Cerebellar nuclear complex (tissue), 1 donor: ENCODE data around the gene ABI2.
"Not testable (repeated sequence)": the region's sequence is repeated elsewhere in the genome, so short reads cannot be mapped to it uniquely, and the experiment has no call there.

Source experiments
- DNase-seq, 2 experiments: peaks; one replicate each; lab custom pipeline; 2025; lab: John Stamatoyannopoulos, UW

The ABI2 gene

DNA sequence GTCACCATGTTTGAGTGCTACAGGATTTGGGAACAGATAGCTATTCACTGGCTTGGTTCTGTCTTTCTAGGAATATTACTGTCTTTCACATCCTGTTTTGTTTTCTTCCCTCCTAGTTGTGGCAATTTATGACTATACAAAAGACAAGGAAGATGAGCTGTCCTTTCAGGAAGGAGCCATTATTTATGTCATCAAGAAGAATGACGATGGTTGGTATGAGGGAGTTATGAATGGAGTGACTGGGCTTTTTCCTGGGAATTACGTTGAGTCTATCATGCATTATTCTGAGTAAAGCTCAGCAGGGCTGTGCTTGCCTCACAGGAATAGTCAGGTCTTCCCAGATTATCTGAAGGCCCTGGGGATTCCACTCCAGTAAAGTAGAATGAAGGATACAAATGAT, 98.9 kb downstream of the ABI2 start:
- no peak for DNase-seq

DNA sequence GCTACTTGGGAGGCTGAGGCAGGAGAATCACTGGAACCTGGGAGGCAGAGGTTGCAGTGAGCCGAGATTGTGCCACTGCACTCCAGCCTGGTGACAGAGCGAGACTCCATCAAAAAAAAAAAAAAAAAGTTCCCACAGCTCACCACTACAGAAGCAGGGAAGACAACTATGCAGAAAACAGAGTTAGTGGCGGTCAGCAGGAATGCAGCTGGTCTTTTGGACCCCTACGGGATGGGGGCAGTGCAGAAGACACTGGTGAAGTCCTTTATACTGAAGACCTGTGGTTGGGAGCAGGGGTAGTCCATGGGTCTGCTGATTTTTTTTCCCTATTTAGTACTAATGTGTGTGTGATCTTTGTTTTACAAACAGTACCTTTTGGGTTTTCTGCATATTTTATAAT, 101.4 kb downstream of the ABI2 start:
- not testable (repeated sequence) for DNase-seq

DNA sequence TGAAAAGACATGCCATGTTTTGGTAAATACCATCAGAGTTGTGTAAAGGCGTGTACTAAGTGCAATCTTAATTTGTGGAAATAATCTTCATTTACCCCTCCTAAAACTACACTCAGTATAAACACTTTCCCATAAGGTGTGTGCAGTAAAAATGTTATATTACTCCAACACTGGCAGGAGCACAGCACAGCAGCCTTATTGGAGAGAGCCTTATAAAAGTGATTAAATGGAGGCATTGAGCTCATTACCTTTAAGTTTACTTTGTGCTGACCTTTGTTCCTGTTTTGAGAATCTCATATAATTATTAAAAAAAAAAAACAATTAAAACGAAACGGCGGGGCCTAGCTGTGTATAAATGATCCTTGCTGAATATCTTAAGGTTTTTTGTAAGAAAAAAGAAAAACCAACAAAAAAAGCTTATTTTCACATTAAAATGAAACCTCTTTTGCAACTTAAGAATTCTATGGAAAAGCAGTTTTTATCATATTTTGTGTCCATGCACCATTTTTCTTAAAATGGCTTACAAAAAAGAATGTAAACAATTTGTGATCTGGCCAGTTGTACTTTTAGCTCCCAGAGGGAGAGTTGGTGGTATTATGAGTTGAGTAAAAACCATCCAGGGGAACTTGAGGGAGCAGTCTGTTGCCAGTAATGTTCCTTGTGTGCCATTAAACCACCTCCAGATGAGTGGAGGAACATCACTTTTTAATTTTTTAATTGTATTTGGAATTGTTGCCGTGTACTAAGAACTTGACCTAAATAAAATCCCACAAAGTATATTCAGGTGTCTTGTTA, 103.4 kb downstream of the ABI2 start:
- no peak for DNase-seq

DNA sequence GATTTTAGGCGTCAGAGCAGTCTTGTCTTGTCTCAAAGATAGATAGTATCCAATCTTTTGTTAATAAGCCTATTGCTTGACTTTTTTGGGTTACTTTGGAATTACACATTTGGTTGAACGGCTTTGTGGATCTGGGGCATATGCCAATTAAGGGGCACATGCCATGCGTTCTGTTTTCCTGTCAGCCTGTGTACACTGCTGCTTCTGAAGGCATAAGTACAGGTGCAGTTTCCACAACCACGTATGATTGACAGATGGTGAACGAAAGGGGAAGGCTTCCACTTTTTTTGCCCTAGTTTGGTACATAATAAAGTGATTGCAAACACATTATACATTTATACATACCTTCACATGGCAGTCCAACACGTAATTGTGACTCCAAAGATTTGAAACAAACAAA, 104.6 kb downstream of the ABI2 start:
- DNase-seq: no peak

DNA sequence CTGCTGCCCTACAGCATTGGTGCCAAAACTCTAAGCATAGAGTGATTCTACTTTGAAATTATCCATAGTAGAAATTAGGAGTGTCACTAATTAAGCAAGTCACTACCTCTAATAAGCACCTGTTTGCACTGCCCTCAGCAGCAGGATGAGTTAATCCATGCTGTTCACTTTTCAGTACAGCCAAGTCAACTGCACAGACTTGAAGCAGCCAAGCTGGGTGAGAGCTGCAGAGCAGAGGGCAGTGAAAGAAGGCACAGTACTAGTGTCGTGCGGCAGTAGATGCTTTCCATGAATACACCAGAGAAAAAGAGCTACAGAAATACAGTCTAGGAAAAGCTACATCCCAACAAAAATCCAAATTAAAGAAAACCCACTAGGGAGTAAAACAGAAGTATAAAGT, 108.3 kb downstream of the ABI2 start:
- no peak for DNase-seq

DNA sequence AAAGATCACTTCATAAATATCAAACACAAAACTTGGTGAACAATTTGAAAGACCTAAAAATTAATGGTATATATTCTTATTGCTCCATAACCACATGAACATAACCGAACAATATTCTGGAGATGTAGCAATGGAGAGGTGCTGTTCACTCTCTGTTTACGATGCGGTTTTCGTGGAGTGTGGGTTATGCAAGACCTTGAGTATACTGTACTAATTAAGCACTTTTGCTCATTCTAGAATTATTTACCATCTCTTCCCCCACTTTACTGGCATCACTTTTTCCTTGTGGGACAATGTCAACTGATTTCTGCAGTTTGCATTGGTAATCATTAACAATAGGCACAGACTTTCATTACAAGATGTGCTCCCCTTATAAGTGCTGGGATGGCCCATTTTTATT, 109.3 kb downstream of the ABI2 start:
- no peak for DNase-seq

DNA sequence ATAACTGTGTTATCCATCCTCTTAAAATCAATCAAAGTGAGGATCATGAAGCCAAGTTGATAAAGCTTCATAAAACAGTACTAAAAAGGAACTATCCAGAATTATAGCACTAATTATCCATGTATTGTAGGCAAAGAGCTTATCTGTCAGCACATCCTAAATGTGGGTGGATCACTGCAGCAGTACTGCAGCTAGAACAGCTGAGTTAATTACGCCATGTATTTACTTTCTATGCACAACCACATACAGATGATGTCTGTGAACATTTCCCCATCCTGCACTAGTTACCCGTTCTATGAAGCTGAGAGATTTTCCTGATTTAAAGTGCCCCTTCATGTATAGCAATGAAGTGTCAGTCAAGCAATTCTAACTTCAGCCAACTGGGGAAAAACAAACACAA, 110.3 kb downstream of the ABI2 start:
- no peak for DNase-seq

DNA sequence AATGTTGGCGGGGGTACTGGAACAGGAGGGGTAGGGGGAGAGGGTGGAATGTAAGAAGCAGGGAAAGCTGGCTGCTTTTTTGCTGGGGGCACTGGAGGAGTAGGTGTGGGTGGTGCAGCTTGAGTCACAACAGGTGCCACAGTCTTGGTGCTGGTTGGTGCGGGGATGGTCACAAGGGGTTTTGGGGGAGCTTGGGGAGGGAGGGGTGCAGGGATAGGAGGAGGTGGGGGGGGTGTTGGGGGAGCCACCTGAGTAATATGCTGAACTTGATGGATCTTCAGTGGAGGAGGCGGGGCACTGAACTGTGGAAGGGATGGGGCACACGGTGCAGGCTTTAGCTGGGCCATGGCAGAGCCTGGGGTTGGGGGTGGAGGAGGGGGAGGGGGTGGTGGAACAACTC, 112.5 kb downstream of the ABI2 start:
- DNase-seq: no peak

DNA sequence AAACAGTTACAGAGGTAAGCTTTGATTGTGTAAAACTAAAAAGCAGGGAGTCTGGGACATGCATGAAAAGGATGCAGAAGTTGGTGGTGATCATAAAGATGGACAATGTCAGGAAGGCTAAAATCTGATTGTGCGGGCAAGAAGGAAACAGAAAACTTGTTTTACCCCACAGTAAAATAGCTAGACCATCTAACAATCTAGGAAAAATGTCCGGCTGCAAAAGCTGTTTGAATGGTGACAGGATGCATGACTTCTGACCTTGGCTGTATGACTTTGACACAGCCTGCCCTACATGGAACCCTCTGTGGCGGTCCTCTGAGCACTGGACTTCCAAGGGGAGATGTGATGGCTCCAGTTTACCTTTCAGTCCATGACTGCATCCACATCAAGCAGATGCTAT, 113.3 kb downstream of the ABI2 start:
- DNase-seq: no peak

DNA sequence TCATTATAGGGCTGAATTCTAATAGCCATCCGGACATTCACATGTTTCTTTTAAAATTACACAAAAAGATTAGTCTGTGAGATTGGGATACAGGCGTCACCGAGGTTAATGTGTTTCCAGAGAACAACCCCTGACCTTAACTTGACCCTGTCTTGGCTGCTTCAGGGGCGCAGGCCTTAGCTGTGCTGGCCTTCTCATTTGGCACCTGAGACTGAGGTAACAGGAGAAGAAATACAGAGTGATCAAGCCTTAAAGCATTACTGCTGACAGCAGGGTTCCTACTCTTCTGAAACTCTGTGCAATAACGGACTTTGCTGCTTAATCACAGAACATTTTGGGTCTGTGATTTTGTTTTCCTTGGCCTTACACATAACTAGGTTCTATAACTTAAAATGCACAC, 114.3 kb downstream of the ABI2 start:
- DNase-seq: no peak

DNA sequence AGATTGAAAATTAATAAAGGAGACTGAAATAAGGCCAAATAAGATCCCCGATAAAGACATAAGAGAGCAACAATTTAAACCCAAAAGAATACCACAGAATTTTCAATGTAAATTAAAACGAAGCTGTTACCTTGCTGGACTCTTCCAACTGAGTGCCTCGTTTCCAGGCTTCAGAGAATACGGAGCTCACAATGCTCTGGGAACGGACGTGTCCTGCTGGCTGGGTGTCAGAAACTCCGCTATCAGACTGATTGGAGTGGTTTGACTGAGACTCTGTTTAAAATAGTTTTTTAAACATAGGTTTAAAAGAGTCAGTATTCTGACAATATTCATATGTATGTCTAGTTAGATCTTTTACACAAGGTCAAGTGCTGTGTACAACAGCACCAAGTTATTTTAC, 116.5 kb downstream of the ABI2 start:
- no peak for DNase-seq

DNA sequence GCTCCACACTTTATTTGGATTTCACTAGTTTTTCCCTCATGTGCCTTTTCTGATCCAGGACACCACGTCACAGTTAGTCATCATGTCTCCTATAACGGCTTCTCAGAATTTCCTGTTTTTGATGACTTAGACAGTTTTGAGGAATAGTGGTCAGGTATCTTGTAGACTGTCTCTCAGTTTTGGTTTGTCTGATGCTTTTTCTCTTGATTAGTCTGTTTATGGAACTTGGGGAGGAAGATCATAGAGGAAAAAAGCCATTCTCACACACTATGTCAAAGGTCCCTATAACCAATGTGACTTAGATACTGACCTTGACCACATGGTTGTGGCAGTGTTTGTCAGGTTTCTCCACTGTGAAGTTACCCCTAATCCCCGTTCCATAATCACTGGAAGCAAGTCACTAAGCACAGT, 117.9 kb downstream of the ABI2 start:
- DNase-seq: no peak

DNA sequence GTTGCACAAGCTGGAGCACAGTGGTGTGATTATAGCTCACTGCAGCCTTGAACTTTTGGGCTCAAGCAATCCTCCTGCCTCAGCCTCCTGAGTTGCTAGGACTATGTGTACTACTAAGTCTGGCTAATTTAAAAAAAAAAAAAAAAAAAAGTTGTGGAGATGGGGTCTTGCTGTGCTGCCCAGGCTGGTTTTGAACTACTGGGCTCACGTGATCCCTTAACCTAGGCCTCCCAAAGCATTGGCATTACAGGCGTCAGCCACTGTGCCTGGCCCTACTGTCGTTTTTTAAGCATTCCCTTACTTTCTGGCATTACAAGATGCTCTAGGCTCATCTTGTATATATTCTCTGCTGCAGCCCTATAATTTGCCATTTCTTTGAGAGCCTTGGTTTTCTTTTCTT, 118.6 kb downstream of the ABI2 start:
- DNase-seq: no peak

DNA sequence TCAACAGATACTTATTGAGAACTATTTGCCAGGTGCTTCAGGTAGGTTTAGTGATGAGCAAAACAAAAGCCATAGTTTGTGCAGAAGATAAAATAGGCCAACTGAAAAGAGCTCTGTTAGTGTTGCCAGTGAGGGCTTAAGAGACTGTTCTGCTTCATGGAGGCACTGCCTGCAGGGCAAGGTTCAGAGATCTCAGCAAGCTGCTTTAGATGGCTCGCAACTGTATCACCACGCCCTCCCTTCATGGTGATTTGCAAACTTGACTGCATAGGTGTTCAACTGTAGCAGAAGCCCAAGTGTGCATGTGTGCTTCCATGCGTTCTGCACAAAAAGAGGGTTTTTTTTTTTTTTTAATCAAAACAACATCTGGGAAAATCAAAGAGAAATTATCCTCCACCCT, 122.4 kb downstream of the ABI2 start:
- DNase-seq: no peak

DNA sequence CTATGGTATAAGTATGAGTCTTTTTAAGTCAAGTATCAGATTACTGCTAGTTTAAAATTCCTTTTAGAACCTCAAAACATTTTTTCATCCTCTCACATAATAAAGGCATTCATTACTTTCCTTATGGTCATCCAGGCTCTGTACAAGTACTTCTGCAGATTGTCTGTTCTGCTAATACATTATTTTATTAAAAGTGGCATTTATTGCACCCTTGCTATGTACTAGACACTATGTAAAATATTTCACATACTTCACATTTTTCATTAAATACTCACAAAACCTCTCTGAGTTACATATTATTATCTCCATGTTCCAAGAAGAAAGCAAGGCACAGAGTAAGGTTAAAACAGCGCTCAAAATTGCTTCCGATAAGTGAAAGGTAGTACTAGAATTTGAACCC, 122.8 kb downstream of the ABI2 start:
- DNase-seq: no peak

DNA sequence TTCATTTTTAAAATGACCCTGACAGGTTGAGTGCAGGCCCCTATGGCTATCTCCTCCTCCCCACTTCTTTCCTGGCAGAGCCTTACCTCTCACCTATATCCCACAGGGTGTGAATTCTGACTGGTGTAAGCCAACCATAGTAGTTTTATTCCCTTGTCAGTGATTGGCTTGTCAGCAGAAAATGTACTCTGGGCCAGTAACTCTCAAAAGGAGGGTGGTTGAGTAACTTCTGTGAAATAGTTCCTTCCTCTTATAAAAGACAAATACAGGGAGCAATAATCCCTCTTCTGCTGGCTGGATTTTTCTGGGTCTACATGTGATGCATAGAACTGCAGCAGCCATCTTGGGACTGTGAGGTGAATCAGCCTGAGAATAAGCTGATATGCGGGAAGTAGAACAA, 123.5 kb downstream of the ABI2 start:
- no peak for DNase-seq

DNA sequence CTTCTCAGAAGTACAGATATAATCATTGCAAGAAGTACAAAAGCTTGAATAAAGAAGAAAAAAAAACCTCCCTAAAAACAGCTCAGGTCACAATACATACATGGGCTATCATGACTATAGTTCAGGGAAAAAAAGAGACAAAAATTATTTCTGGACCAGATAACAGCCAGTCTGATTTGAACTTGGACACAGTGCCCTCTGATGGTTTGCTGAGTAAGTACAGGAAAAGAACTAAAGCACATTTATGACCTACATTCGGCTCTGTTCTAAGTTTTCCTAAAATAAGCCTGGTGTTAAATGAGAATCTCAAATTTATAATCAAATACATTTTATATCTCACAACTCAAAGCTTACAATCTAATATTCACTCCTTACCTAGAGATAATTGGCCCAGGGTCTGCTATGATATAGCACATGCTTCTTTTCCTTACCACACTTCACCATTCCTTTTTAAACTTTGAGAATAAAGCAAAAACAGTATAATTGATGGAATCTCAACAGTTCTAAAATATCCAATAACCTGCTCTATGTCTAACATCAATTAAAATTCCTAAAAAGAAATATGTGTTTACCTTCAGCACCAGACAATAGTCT, 125.8 kb downstream of the ABI2 start:
- no peak for DNase-seq

DNA sequence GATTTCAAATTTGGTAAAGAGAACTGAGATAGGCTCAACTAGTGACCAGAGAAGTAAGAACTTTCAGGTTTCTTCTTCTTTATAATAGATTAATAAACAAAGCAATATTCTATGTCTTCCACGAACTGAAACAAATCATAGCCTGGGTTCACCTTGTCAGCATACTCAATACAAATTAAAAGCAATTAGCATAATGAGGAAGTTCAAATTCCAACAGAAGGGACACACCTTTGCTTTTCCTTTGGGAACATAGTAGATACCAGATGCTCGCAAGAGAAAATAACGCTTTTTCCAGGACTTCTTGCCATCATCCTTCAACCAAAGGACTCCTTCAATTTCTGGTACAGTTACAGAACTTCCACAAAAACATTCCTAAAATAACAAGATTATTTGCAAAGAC, 127.0 kb downstream of the ABI2 start:
- no peak for DNase-seq

DNA sequence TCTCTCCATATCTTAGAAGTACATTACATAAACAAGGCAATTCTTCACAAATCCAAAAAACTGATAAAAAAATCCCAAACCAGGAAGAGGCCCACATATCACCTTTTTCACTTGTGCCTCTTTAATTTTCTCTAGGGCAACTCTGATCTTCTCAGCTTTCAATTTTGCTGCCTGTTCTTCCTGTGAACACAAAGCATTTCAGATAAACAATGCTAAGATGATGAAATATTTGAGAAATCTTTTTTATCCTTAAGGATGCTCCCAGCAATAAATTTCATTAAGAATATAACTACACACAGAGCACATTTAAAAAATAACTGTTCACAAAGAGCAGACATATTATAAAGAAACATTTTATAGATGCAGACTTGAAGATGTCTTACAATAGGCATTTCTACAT, 133.6 kb downstream of the ABI2 start:
- DNase-seq: no peak

DNA sequence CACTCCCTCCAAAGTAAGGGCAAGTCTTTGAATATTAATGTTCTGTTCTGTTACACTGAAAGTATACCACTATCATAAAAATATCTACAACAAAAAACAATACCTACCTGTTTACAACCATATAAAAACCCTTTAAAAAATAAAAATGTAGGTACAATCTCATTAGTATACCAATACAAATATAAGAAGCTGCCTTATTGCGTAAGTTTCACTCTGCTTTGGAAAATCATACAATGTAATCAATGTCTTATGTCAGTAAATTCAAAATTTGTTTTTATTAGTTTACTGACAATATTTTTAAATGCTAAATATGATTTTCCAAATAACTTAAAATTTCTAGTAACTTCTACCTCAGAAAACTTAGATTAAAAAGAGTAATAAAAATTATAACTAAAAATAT, 134.1 kb downstream of the ABI2 start:
- DNase-seq: no peak

DNA sequence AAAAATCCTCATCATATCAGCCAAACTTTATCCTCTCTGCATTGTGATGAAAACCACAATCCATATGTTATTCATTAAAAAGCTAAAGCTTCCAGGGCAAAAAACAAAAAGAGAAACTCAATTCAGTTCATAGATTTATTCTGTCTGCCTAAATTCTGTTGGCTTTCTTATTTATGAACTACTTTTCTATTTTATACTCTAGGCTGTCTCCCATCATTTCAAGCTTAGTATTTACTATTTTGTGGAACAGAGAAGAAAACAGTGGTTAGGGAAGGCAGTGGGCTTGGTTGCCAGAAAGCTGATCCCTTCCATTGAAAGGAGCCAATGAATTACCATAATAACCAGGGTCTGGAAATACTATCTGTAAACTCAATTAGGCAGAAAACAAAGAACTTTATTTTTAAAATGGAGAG, 135.1 kb downstream of the ABI2 start:
- no peak for DNase-seq

DNA sequence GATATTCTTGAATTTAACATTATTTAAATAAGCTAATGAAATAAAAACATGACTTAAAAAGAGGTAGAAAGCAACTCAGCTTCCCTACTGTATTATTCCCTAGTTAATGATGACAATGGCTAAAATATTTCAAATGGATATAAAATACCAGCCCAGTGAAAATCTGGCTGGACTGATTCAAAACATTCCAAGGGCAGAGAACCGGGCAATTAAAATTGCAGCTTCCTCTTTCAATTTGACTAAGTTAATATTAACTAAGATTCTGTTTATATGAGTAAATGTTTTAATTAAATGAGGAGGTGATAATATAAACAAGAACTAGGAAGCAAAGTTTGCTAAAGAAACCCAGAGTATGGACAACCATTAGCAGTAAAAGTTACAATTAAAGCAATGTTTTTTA, 141.4 kb downstream of the ABI2 start:
- DNase-seq: no peak

DNA sequence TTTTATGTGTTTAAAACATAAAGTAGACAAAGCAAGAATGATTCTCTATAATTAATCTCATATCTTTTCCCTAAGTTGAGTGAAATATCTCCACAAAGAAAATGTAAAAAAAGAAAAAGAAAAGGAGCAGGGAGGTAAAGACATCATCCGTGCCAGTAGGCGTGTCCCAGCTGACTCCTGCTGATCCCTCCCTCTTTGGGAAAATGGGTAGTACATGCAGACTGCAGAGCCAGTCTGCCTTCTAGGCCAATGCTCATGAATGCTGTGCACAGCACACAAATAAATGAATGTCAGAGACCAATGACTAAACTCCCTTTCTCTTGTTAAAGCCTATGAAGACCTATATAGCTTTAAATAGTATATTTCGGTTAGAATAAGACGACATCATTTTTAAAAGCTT, 142.2 kb downstream of the ABI2 start:
- no peak for DNase-seq

DNA sequence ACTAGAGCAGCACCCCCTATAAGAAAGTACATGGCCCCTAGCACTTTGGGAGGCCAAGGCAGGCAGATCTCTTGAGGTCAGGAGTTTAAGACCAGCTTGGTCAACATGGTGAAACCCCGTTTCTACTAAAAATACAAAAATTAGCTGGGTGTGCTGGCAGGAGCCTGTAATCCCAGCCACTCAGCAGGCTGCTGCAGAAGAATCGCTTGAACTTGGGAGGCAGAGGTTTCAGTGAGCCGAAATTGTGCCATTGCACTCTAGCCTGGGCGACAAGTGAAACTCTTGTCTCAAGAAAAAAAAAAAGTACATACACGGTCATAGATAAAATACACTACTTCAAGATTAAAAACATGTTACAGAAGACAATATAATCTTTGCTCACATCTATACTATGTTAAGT, 143.1 kb downstream of the ABI2 start:
- no peak for DNase-seq
